ENCODE measurements around the gene ELOVL6.

DNA sequence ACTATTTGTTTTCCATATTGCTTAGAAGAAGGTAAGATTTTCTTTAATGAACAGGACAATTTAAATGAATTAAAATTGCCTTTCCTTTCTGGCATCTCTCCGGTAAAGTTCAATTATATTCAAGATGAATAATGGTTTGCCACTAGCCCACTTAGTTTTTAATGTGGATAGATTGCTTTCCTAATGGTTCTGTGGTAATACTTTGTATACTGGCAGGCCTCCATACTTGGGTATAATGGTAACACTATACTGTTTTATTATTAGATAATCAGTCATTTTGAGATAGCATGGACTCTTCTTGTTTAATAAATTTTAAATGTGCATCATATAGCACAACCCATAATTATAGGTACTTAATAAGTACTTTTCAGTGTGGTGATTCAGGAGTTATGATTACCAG is 89.5 kb downstream of the ELOVL6 start:
- TF ChIP-seq, protein P1, sequence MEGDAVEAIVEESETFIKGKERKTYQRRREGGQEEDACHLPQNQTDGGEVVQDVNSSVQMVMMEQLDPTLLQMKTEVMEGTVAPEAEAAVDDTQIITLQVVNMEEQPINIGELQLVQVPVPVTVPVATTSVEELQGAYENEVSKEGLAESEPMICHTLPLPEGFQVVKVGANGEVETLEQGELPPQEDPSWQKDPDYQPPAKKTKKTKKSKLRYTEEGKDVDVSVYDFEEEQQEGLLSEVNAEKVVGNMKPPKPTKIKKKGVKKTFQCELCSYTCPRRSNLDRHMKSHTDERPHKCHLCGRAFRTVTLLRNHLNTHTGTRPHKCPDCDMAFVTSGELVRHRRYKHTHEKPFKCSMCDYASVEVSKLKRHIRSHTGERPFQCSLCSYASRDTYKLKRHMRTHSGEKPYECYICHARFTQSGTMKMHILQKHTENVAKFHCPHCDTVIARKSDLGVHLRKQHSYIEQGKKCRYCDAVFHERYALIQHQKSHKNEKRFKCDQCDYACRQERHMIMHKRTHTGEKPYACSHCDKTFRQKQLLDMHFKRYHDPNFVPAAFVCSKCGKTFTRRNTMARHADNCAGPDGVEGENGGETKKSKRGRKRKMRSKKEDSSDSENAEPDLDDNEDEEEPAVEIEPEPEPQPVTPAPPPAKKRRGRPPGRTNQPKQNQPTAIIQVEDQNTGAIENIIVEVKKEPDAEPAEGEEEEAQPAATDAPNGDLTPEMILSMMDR (IDR thresholded peaks at IDR 0.05), result no peak
- TF ChIP-seq POLR2AphosphoS5 (IDR thresholded peaks at IDR 0.05), result no peak
- TF ChIP-seq POLR2A (IDR thresholded peaks at IDR 0.05), result no peak
- no peak for TF ChIP-seq EP300 (IDR thresholded peaks at IDR 0.05)

Measured in stomach (tissue), 4 donors.